Tibial nerve (tissue), 4 donors: ENCODE results near the gene GAL3ST3.

ENCODE experiments used
- EP300 ChIP-seq, 2 donors: sonication (generic); formaldehyde crosslinking; IDR thresholded peaks; one replicate each; pipeline ENCODE4 v1.6.1; 2017; ENCODE audit warnings: antibody characterized with exemption in 2 of 2, mild to moderate bottlenecking in 1 of 2
- POLR2A ChIP-seq, 2 donors: fragments of 450-650 bp; IDR thresholded peaks; one replicate each; pipeline ENCODE4 v1.6.1; 2017; ENCODE audit warnings: antibody characterized with exemption in 2 of 2, mild to moderate bottlenecking in 2 of 2, moderate library complexity in 2 of 2
- TF ChIP-seq, protein P1 (sequence below), 5 experiments: fragments of 200-600 bp in 3 of 5; fragments of 450-650 bp in 2 of 5; sonication (generic) in 3 of 5; IDR thresholded peaks; one replicate each; pipeline ENCODE4 v1.5.1; 2016 to 2019; ENCODE audit warnings: antibody characterized with exemption in 5 of 5, mild to moderate bottlenecking in 3 of 5, moderate library complexity in 2 of 5

DNA sequence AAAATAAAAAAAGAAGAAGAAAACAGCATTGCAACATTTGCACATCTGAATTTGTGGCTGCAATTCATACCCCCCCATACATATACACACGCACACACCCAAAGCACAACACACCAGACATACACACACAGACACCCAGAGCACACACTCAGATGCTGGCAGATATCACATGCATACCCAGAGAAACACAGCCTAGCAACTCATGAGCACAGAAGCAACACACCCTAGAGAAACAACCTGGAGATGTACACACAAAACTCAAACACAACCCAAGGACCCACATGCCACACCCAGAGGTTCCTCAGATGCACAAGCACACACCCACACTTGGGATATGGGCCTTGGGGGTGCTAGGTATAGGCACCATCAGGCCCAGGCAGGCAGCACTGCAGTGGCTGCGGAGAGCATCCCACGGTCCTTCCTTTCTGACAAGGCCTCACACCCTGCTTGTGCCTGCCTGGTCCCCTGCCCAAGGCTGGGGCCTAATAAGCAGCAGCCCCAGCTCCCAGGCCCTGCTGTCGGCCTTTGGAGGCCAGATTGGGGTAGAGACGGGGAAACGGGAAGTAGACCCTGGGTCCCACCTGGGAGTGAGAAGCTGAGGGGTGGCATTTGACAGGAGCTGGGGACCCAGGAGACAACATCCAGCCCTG is 34.0 kb downstream of the GAL3ST3 start:
- TF ChIP-seq, protein P1, sequence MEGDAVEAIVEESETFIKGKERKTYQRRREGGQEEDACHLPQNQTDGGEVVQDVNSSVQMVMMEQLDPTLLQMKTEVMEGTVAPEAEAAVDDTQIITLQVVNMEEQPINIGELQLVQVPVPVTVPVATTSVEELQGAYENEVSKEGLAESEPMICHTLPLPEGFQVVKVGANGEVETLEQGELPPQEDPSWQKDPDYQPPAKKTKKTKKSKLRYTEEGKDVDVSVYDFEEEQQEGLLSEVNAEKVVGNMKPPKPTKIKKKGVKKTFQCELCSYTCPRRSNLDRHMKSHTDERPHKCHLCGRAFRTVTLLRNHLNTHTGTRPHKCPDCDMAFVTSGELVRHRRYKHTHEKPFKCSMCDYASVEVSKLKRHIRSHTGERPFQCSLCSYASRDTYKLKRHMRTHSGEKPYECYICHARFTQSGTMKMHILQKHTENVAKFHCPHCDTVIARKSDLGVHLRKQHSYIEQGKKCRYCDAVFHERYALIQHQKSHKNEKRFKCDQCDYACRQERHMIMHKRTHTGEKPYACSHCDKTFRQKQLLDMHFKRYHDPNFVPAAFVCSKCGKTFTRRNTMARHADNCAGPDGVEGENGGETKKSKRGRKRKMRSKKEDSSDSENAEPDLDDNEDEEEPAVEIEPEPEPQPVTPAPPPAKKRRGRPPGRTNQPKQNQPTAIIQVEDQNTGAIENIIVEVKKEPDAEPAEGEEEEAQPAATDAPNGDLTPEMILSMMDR (IDR thresholded peaks at IDR 0.05): no peak
- TF ChIP-seq POLR2A (IDR thresholded peaks at IDR 0.05) (no peak), EP300 (IDR thresholded peaks at IDR 0.05) (no peak)
